ENCODE measurements around the gene COL20A1.
"Not testable (repeated sequence)": the region's sequence is repeated elsewhere in the genome, so short reads cannot be mapped to it uniquely, and the experiment has no call there.

The COL20A1 gene

DNA sequence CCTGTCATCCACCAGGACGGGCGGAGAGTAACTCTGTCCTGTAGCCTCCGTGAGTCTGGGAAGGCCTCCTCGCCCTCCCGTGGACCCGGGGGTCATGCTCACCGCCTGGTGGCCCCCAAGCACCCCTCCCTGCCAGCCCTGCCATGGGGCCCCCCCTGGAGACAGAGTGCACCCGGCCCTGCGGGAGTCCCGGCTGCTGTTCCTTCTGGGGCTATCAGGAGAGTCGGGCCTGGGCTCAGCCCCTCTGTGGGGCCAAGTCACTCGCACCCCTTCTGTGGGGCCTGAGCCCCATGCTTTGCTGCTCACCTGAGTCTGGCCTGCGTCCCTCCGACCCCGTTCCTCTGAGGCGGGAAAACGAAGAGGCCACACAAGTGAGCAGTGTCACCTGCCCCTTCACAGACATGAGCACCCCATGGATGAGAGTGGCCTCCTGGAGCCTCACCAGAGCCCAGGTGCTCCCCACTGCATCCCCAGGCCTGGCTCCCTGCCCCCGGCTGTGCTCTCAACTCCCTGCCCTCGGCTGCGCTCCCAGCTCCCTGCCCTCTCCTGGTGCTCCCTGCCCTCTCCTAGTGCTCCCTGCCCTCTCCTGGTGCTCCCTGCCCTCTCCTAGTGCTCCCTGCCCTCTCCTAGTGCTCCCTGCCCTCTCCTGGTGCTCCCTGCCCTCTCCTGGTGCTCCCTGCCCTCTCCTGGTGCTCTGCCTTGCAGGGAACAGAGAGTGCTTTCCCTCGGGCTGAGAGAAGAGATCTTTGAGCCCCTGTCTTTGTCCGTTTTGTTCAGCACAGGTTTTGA, 72.8 kb downstream of the COL20A1 start:
- DNase-seq = no peak

DNA sequence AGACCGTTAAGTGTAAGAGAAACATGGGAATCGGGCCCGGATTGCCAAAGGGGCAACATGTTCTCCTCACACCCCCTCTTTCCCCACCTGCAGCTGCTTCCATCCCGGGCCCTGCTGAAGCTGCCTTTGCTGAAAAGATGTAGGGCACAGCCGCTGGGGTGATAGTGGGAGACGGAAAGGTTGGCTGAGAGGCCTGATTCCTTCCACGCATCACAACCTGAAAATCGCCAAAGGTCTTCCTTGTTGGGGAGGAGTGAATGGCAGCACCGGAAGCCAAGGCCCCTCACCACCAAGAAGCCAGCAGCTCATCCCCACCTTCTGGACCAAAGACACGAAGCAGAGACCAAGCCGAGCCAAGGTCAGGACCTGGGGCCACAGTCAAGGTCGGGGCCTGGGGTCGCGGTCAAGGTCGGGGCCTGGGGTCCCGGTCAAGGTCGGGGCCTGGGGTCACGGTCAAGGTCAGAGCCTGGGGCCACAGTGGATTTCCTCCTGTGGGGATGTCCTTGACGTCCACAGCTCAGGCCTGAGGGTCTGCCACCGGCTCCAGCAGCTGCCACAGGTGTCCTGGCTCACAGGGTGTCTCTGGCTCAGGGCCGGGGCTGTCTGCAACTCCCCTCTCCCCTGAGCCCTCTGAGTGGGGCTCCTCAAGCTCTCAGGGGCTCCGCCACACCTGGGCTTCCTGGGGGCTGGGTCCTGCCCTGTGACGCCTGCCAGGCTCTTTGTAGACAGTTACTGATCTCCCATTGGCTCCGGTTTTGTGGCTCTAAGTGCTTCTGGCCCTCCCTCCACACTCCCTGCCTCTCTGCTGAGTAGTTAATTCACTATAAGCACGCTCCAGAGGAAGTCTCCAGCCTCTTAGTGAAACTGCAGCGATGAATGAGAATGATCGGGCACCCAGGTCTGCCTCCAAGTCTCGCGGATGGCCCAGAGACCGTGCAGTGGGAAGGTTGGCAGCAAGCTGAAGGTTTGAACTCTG, 73.7 kb downstream of the COL20A1 start:
- DNase-seq = peak; percentile 25

DNA sequence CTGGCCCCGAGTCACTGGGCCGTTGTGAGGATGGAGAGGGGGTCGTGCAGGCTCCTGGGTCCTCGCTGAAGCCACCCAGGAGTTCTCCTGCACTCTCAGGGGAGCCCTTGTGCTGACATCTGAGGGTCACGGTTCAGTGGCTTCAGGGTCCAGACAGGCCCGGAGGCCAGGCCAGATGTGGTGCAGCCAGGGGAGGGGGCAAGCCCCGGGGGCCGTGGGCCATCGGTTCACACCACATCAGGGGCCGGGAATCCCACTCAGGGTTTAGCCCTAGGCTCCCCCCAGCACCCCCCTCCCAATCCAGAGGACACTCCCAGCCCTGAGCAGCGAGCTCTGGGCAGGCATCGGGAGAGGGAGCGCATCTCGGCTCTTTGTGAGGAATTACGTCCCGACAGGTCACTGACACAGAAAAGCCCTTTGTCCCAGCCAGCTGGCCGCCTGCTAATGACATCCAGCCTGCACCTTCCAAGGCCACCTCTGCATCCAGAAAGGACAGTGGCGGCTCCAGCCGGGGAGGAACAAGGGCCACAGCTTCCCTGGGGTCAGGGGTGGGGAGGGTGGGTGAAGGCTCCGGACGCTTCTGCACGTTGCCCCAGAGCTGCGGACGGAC, 74.6 kb downstream of the COL20A1 start:
- DNase-seq = no peak

DNA sequence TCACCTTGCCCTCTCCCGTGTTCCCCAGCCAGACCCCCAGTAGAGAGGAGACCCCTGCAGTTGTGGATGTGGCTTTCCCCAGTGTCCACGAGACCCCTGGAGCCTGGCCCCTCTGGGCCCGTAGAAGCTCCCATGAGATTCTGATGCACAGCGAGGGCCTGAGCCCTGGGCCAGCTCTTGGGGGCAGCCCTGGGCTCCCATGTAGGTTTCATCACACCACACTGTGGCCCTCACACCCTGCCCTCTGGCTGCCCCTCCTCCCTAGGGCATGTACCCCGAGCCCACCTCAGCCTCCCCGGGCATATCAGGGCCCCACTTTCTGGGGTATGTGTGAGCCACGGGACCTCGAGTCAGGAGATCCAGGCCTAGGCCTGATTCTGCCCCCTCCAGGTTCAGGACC, 75.2 kb downstream of the COL20A1 start:
- no peak for DNase-seq

DNA sequence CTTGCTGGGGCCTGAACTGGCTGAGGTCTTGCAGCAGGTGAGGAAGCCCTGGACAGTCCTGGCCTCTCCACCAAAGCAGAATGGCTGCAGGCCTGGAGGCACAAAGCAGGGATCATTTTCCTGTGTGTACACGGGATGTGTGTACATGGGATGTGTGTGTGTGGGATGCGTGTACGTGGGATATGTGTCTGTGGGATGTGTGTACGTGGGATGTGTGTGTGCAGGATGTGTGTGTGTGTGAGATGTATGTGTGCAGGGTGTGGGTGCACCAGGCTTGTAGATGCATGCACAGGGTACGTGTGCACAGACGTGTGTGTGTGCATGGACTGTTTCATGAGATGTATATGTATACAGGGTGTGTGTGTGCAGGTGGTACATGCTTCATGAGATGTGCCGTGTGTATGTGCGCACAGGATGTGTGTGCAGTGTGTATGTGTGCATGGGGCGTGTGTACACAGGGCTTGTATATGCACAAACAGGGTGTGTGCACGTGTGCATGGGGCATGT, 76.1 kb downstream of the COL20A1 start:
- no peak for DNase-seq

DNA sequence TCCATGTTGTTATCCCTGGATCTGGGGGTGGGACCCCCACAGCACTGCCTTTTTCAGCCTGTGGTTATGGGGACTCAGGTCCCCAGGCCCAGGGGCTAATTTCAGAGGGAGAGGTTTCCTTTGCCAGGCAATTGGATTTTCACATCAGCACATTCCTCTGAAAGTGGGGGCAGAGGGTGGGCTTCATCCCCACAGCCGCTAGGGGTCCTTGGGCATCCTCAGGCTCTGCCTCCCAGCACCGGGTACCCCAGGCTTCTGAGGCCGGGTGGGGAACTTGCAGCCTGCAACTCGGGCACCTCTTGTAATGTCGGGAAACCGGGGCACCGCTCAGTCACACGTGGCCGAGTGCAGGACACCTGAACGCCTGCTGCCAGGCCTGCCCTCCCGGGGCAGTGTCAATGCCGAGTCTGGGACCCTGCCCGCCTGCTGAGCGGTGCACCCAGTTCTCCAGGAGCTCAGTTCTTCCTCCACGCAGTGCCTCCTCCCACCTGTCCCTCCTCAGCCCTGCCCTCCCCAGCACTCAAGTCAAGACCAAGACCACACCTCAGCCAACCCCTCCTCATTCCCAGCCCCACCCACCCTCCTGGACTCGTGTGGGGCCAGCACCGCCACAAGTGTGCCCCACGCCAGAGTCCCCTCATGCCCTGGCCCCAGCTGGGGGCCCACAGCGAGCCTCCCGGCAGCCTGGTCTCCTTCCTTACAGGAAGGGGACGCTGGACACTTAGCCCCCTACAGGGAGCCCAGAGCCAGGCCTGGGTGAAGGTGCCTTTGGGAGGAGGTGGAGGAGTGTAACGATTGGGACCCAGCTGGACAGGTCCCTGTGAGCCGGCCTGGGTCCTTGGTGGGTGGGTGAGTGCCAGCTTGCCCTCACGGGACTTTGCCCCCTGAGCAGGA, 77.0 kb downstream of the COL20A1 start:
- no peak for DNase-seq

DNA sequence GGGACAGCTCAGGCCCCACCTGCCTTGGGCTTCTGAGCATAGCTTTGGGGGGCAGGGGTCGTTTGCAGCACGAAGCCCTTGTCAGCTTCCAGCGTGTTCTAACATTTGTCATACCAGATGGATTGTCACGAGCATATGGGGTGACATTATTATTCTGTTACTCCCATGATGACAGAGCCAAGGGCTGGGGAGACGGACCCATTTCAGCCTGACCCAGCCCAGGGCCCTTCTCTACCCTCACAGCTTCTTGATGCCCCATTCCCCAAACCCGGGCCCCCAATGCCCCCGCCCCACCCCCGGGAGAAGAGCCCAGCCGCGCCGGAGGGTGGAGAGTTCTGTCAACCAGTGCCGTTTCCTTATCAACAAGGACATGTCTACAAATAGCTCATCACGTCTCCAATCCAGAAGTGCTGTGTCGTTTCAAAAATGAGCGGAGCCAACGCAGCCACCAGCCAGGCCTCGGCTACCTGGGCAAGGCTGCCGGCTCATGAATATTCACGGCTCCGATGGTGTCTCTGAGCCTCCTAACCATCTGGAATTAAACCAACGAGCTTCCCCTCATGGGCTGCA, 77.7 kb downstream of the COL20A1 start:
- no peak for DNase-seq

DNA sequence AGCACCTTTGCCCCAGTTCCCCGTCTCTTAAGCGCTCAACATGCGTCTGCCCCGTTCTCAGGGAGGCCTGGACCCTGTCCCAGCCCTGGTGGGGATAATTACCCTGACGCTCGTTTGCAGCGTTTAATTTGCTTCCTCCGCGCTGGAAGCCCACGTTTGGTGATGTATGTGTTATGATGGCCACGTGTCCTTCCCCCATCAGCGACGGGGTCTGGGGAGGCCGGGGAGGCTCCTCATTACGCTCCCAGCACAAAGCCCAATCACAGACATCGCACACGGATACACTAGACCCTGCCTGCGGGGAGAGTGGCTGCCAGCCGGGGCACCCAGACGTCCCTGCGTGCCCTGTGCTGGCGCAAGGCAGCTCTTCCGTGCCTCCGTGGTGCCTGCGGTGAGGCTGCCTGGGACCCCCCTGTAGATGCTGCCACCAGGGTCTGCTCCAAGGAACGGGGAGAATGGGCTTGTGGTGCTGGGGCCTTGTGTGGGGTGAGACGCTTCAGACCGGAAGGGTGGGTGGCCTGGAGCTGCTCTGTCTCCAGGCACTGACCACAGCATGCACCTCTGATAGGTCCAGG, 78.4 kb downstream of the COL20A1 start:
- no peak for DNase-seq

DNA sequence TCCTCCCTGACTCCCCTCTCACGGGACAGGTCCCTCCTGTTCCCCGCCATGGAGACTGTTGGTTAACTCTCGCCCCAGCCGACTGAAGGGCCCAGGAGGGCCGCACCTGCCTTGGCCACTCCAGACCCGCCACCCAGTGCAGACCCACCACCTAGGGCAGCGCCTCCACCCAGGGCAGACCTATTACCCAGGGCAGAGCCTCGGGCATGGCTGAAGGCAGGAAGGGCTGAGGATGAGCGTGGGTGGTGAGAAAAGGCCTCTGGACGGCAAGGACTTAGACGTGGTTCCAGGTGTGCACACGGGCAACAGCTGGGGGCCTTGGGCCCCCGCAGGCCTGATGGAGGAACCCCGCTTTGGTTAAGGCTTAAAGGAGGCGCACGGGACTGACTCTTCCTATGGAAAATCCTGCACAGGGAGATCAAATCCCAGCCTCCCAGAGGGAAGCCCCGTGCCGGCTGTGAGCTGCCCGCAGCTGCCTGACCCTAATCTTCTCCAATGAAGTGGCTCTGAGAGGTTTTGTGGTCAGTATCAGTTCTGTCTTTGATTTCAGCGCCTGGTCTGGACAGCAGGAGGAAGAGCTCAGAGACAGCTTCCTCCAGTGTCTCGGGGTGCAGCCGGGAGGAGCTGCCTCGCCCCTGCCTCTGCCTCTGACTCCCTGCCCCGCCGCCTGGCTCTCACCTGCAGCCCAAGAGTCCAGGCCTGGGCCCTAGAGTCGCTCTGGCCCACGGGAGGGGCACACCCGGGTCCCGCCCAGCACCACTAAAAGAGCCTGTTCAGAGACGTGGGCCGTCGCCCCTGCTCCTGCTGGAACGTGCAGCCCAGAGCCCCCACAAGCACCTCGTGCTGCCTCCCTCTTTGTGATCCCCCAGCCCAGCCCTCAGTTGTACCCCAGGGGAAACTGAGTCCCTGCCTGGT, 80.2 kb downstream of the COL20A1 start:
- DNase-seq = no peak

DNA sequence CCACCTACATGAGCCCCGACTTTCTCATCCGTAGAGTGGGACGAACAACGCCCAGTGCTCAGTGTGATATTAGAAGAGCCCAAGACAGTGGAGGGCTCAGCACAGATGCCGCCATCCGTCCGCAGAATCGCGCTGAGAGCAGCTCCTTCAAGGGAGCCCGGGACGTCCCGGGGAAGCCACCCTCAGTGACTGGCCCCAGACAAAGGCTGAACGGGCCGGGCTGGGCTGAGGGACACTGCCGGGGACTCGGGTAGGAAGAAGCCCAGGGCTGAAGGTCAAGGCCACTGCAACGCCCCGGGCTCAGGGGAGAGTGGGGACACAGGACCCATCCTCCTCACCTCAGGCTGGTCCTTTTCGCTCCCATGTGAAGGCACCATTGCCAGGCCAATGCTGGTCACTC, 81.0 kb downstream of the COL20A1 start:
- DNase-seq = no peak

DNA sequence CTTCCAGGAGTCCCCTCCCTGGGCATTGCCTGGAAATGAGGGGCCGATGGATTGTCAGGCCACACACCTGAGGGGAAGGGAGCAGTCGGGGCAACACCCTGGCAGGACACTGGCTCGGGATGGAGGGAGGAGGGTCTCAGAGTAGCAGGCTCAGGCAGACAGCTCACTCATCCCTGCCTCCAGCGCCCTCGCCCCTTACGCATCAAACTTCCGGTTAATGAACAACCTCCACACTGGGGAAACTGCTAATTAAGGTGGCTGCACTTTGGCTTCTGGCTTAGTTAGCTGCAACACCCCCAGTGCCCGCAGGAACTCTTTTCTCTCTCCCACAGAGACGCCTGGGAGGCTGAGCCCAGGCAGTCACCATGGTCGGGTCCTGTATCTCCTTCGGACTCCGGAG, 81.5 kb downstream of the COL20A1 start:
- no peak for DNase-seq

DNA sequence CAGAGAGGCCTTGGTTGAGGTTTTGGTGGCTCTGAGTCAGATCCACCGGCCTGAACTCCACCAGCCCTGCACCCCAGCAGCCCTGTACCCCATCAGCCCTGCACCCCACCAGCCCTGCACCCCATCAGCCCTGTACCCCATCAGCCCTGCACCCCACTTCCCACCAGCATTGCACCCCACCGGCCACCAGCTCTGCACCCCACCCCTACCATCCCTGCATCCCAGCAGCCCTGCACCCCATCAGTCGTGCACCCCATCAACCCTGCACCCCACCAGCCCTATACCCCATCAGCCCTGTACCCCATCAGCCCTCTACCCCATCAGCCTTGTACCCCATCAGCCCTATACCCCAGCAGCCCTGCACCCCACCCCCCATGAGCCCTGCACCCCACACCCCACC, 82.5 kb downstream of the COL20A1 start:
- no peak for DNase-seq

DNA sequence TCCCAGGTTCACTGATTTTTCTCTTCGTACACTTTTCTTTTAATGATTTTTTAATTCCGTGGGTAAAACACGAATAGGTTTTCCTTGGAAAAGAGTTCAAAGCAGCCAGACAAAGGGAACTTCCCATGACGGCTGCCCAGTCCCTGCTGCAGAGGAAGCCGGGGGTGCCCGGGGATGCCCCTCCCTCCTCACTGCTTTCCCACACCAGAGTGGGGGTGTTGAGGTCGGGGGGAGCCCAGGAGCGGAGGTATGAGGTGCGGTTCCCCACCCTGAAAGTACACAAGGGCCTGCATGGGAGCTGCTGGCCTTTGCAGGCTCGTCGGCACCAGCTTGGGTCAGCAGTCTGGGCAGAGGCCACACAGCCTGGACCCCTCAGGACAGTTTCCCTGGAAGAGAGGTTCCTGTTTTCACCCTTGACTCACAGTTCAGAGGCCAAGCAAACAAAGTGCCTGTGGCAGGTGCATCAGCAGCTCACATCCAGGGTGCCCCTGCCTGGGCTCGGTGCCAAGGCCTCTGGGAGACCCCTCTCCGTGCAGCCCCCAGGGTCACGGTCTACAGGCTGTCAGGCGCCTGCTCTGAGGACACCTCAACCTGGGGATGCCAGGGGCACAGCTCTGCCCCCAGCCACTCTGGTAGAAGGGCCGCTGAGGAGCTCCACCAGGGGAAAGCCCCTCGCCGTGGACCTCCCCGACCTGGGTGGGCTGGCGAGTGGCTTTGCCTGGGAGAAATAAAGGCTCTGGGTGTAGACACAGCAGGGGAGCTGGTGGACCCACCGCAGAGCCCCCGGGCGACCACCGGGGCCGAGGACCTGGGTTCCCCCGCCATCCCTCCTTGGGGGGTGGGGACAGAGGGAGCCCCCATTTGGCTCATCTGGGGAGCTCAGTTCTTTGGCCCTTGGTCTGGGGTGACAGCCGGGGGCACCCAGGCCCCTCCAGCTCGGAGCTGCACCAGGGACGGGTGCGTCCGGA, 83.6 kb downstream of the COL20A1 start:
- no peak for DNase-seq

DNA sequence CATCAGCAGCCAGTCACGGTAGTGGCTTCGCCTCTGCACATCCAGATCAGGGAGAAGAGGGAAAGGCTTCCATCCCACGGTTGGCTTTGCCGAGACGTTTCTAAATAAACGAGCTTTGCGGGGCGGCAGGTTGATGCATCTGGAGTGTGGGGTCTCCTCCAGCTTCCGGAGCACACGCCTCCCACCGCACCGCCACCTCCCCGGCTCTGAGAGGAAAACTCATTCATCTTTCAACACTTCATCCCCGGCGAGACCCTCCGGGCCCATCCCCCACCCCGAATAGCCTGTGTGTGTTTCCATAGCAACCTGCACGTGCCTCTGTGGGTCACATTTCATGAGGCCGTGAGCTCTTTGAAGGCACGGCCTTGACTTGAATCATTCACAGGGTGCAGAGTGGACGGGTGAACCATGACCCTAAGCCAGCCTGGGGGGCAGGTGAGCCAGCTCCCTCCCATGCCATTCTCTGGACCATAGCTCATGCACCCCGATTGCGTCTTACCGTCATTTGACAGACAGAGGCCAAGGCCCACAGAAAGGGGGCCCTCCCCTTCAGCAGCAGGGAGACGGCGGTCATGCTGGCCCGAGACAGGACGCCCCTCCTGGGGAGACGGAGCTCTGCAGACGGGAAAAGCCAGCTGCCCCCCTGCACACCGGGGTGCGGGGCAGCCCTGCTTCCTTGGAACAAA, 84.4 kb downstream of the COL20A1 start:
- peak; percentile 24 for DNase-seq

DNA sequence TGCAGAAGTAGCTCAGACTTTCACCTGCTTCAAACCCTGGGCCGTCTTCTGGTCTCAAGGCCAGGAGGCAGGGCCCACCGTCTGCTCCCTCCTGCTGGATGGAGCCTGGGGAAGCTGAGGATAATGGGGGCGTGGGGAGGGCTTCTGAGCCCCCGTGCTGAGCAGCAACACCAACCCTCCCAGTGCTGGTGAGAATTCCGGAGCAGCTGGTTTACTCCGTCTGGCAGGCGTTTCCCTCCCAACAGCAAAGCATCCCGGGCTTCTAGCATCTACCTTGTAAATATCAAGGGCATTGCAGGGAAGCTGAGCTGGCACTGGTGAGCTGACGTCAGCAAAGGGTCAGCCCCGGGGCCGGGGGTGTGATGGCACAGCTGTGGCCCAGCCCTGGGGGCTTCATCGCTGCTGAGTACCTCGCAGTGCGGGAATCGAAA, 85.0 kb downstream of the COL20A1 start:
- DNase-seq = no peak

DNA sequence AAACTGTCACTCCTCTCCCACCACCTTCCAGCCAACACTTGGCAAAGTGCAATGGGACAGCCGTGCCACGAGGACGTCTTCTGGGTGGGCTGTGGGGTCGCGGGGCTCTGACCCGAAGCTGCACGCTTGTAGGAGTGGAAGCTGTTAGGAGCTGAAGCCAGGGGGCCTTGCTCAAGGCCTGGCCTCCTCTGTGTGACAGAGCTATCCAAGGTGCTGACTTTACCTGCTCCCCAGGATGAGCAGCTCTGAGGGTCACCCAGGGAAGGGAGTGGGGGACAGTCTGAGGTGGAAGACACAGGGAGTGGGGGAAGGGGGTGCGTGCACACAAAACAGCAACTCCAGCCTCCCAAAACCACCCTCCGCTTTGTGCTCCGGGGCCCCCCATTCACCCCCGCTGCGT, 85.6 kb downstream of the COL20A1 start:
- DNase-seq = no peak

DNA sequence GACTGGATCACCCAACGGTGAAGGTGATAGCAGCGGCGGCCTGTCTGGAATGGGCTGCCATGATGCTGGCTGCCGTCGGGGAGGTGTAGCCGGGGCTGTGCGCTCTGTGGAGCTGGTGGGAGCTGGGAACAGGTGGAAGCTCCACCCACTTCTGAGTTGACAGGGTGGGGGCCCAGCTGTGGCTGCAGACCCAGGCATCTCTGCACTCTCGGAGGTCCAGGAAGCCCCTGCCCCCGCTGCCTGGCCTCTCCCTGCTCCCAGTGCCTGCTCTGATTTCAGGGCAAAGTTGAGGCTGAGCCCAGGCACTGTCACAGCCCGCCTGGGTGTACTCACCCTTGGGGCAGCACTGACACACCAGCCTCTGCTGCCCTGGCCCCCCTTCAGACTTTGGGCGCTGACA, 86.3 kb downstream of the COL20A1 start:
- no peak for DNase-seq

DNA sequence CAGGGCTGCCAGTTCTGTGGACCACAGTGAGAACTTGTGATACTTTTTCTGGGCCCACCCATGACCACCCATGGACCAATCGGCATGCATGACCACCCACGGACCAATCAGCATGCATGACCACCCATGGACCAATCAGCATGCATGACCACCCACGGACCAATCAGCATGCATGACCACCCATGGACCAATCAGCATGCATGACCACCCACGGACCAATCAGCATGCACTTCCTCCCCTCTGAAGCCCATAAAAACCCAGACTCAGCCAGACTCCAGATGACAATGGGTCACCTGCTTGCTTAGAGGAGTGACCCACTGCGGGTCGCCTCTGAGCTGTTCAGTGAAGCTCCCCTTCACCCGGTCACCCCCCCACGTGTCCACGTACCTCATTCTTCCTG, 86.9 kb downstream of the COL20A1 start:
- not testable (repeated sequence) for DNase-seq
